Measurements from ENCODE around the gene THAP9. TPM values are rescaled to one million over a fixed set of nuclear protein-coding genes. Genes with fewer than 3 reads are reported as not detected.

The THAP9 gene, protein sequence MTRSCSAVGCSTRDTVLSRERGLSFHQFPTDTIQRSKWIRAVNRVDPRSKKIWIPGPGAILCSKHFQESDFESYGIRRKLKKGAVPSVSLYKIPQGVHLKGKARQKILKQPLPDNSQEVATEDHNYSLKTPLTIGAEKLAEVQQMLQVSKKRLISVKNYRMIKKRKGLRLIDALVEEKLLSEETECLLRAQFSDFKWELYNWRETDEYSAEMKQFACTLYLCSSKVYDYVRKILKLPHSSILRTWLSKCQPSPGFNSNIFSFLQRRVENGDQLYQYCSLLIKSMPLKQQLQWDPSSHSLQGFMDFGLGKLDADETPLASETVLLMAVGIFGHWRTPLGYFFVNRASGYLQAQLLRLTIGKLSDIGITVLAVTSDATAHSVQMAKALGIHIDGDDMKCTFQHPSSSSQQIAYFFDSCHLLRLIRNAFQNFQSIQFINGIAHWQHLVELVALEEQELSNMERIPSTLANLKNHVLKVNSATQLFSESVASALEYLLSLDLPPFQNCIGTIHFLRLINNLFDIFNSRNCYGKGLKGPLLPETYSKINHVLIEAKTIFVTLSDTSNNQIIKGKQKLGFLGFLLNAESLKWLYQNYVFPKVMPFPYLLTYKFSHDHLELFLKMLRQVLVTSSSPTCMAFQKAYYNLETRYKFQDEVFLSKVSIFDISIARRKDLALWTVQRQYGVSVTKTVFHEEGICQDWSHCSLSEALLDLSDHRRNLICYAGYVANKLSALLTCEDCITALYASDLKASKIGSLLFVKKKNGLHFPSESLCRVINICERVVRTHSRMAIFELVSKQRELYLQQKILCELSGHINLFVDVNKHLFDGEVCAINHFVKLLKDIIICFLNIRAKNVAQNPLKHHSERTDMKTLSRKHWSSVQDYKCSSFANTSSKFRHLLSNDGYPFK
- polyA plus RNA-seq (2013, experiment 1 of 2), result 1.2 TPM
- polyA plus RNA-seq (2013, experiment 2 of 2), result 1.8 TPM

DNA sequence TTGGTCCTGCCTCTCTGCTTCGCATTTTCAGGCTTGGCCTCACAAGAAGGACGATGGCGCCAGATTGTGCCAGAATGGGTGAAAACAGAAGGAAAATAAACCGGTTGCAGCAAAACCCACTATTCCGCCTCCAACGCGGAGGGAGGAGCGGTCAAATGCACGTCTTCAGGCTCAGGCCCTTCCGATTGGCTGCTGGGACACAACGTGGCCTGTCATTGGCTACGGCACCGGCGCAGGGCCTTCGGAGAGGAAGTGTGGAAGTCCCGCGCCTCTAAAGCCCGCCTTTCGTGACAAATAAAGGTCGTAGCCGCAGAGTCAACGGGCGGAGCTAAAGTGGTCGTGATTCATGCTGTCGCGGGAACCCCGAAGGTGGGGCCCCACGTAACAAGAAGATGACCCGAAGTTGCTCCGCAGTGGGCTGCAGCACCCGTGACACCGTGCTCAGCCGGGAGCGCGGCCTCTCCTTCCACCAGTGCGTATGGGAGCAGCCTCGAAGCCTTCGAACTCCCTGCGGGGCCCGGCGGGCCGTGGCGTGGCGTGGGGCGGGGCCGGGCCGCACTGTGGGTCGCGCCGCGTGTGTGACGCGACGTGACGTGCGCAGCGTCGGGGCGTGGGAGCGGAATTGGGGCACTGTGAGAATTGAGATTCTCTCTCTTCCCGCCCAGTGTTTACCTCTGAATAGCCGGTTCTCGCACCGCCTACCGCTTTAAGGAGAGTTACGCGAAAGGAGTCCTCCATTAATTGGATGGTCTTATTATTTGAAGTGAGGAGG, at the start of gene THAP9:
Gene THAP9, plus strand, starts transcription at position 325 of the 772 bp plus-strand sequence. Its CDS starts 68 bp downstream, at position 393.
- no peaks in the 10 kb centered on the region for H3K9me3 ChIP-seq (ENCODE audit: control insufficient read depth, low read length)
- peaks cover 0 to 17% of the 10 kb centered on the region in 2 experiments for H3K36me3 ChIP-seq (ENCODE audit: control insufficient read depth in 1 of 2, insufficient read depth in 2 of 2, low read depth in 1 of 2, low read length in 2 of 2)
- peak within 1 kb of the TSS; percentile 91 for H2BK15ac ChIP-seq (ENCODE audit: low read depth, poor library complexity, severe bottlenecking)

DNA sequence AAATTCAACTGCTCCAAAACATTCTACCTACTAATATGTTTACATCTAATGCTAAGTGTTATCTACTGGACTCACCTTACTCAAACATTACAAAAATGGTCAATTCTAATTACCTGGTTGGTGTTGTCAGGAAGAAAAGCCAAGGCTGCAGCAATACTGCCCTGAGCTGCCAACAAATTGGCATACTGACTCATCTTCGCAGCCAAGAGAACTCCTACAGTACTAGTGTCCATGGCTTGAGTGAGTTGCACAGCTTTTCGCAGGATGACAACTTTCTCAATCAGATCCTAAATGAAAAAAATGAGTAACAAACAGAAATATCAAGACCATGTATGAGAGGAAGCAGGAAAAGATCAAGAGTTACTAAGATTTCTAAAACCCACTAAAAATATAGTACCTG, 49.2 kb upstream of the THAP9 start:
- Histone ChIP-seq H3K23ac (ENCODE audit: low read length in 2 of 2) (no peak overlapping the region), H4K8ac (ENCODE audit: low read length) (no peak overlapping the region), H3K18ac (ENCODE audit: low read depth in 1 of 2, low read length in 2 of 2) (no peak overlapping the region), H2BK120ac (ENCODE audit: low read depth, low read length) (no peak overlapping the region), H4K91ac (ENCODE audit: low read length) (no peak overlapping the region), H3K27ac (ENCODE audit: low read length, poor library complexity, severe bottlenecking) (no peak overlapping the region), H3K4me1 (ENCODE audit: control insufficient read depth, insufficient read depth, low read depth, low read length) (no peaks in the 10 kb centered on the region), H3K79me1 (replicated peaks; ENCODE audit: low read length, poor library complexity, severe bottlenecking) (peaks cover 12% of the 10 kb centered on the region), H2BK15ac (ENCODE audit: low read depth, poor library complexity, severe bottlenecking) (no peak overlapping the region), H3K27me3 (ENCODE audit: control insufficient read depth in 1 of 2, insufficient read depth in 1 of 2, low read length in 2 of 2) (no peaks in the 10 kb centered on the region), H3K9ac (ENCODE audit: low read length) (peak overlapping the region; percentile 20), H2AK5ac (ENCODE audit: low read length, severe bottlenecking) (no peak overlapping the region), H3K4me3 (ENCODE audit: insufficient read depth in 1 of 2, low read depth in 1 of 2, low read length in 2 of 2) (no peak overlapping the region), H3K9me3 (ENCODE audit: control insufficient read depth, low read length) (no peaks in the 10 kb centered on the region), H3K4ac (ENCODE audit: low read depth in 1 of 2, low read length in 2 of 2) (no peak overlapping the region), H2BK5ac (ENCODE audit: low read depth, low read length, poor library complexity, severe bottlenecking) (no peak overlapping the region), H2BK12ac (ENCODE audit: low read length in 2 of 2) (no peak overlapping the region), H3K14ac (ENCODE audit: low read length in 2 of 2) (no peak overlapping the region), H2AFZ (ENCODE audit: low read depth, low read length) (no peak overlapping the region), H3K36me3 (ENCODE audit: control insufficient read depth in 1 of 2, insufficient read depth in 2 of 2, low read depth in 1 of 2, low read length in 2 of 2) (peaks cover 33 to 96% of the 10 kb centered on the region in 2 experiments), H3K4me2 (ENCODE audit: low read length, poor library complexity, severe bottlenecking) (no peak overlapping the region)
- WGBS, result 71% methylated on average over 1 of the region's 2 CpGs
- DNase-seq, result no peak

More for the DNA sequence above, at the start of gene THAP9:
- H3K4me3 ChIP-seq (ENCODE audit: insufficient read depth in 1 of 2, low read depth in 1 of 2, low read length in 2 of 2), result peak within 1 kb of the TSS; percentile 76 to 96
- peaks cover 4% of the 10 kb centered on the region for H3K79me1 ChIP-seq (replicated peaks; ENCODE audit: low read length, poor library complexity, severe bottlenecking)
- peak within 1 kb of the TSS in 1 of 2 experiments; percentile 97 for H3K14ac ChIP-seq (ENCODE audit: low read length in 2 of 2)
- H2AFZ ChIP-seq (ENCODE audit: low read depth, low read length), result peak within 1 kb of the TSS; percentile 76
- peak within 1 kb of the TSS; percentile 90 for H4K8ac ChIP-seq (ENCODE audit: low read length)
- H3K27me3 ChIP-seq (ENCODE audit: control insufficient read depth in 1 of 2, insufficient read depth in 1 of 2, low read length in 2 of 2), result no peaks in the 10 kb centered on the region
- H2BK120ac ChIP-seq (ENCODE audit: low read depth, low read length), result peak within 1 kb of the TSS; percentile 2
- peak; percentile 100 for DNase-seq
- H3K18ac ChIP-seq (ENCODE audit: low read depth in 1 of 2, low read length in 2 of 2), result peak within 1 kb of the TSS; percentile 95 to 99
- no peak within 1 kb of the TSS for H2AK5ac ChIP-seq (ENCODE audit: low read length, severe bottlenecking)
- H3K4ac ChIP-seq (ENCODE audit: low read depth in 1 of 2, low read length in 2 of 2), result peak within 1 kb of the TSS; percentile 35 to 74
- H3K23ac ChIP-seq (ENCODE audit: low read length in 2 of 2), result peak within 1 kb of the TSS in 1 of 2 experiments; percentile 87
- peak within 1 kb of the TSS in 1 of 2 experiments; percentile 94 for H2BK12ac ChIP-seq (ENCODE audit: low read length in 2 of 2)
- peak within 1 kb of the TSS; percentile 93 for H3K9ac ChIP-seq (ENCODE audit: low read length)
- WGBS, result under 1% methylated on average over 54 of the region's 67 CpGs
- H4K91ac ChIP-seq (ENCODE audit: low read length), result peak within 1 kb of the TSS; percentile 79
- H3K27ac ChIP-seq (ENCODE audit: low read length, poor library complexity, severe bottlenecking), result peak within 1 kb of the TSS; percentile 94
- peak within 1 kb of the TSS; percentile 92 for H2BK5ac ChIP-seq (ENCODE audit: low read depth, low read length, poor library complexity, severe bottlenecking)
- no peaks in the 10 kb centered on the region for H3K4me1 ChIP-seq (ENCODE audit: control insufficient read depth, insufficient read depth, low read depth, low read length)
- H3K4me2 ChIP-seq (ENCODE audit: low read length, poor library complexity, severe bottlenecking), result peak within 1 kb of the TSS; percentile 82

DNA sequence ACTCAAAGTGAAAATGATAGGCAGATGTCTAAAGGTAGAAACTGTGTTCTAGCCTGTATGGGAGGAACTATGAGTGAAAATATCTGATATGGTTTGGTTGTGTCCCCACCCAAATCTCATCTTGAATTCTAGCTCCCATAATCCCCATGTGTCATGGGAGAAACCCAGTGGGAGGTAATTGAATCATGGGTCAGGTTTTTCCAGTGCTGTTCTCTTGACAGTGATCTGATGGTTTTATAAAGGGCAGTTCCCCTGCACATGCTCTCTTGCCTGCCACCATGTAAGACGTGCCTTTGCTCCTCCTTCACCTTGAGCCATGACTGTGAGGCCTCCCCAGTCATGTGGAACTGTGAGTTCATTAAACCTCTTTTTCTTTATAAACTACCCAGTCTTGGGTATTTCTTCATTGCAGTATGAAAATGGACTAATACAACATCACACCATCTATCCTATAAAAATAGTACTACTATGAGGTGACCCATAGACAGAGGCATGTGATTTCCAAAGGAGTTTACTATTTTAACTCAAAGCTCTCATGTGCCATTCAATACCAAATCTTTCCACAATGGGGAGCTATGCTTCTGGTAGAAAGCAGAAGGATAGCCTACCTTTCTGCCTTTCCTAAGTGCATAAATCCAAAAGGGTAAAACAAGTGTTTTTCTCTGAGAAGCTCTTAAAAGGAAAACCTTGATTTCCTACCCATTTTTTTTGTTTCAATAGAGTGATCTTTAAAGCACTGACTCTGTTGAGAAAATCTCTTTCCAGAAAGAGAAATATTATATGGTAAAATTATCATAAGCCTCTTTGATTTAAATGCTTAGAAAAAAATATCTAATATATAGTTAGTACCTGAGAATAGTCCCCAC, 48.4 kb upstream of the THAP9 start:
- peak; percentile 67 for DNase-seq
- H2BK15ac ChIP-seq (ENCODE audit: low read depth, poor library complexity, severe bottlenecking), result no peak overlapping the region
- H3K4me3 ChIP-seq (ENCODE audit: insufficient read depth in 1 of 2, low read depth in 1 of 2, low read length in 2 of 2), result no peak overlapping the region
- no peak overlapping the region for H3K23ac ChIP-seq (ENCODE audit: low read length in 2 of 2)
- H4K91ac ChIP-seq (ENCODE audit: low read length), result no peak overlapping the region
- no peak overlapping the region for H3K4me2 ChIP-seq (ENCODE audit: low read length, poor library complexity, severe bottlenecking)
- H3K27ac ChIP-seq (ENCODE audit: low read length, poor library complexity, severe bottlenecking), result no peak overlapping the region
- no peak overlapping the region for H2AK5ac ChIP-seq (ENCODE audit: low read length, severe bottlenecking)
- H3K4me1 ChIP-seq (ENCODE audit: control insufficient read depth, insufficient read depth, low read depth, low read length), result no peaks in the 10 kb centered on the region
- no peak overlapping the region for H3K14ac ChIP-seq (ENCODE audit: low read length in 2 of 2)
- no peak overlapping the region for H3K4ac ChIP-seq (ENCODE audit: low read depth in 1 of 2, low read length in 2 of 2)
- H3K9me3 ChIP-seq (ENCODE audit: control insufficient read depth, low read length), result no peaks in the 10 kb centered on the region
- H3K18ac ChIP-seq (ENCODE audit: low read depth in 1 of 2, low read length in 2 of 2), result no peak overlapping the region
- H4K8ac ChIP-seq (ENCODE audit: low read length), result no peak overlapping the region
- peak overlapping the region; percentile 20 for H3K9ac ChIP-seq (ENCODE audit: low read length)
- no peak overlapping the region for H2AFZ ChIP-seq (ENCODE audit: low read depth, low read length)
- 100% methylated on average over 1 of the region's 1 CpG for WGBS
- H3K79me1 ChIP-seq (replicated peaks; ENCODE audit: low read length, poor library complexity, severe bottlenecking), result peaks cover 10% of the 10 kb centered on the region
- H2BK5ac ChIP-seq (ENCODE audit: low read depth, low read length, poor library complexity, severe bottlenecking), result no peak overlapping the region
- no peak overlapping the region for H2BK12ac ChIP-seq (ENCODE audit: low read length in 2 of 2)
- H2BK120ac ChIP-seq (ENCODE audit: low read depth, low read length), result no peak overlapping the region
- H3K36me3 ChIP-seq (ENCODE audit: control insufficient read depth in 1 of 2, insufficient read depth in 2 of 2, low read depth in 1 of 2, low read length in 2 of 2), result peaks cover 30 to 97% of the 10 kb centered on the region in 2 experiments
- no peaks in the 10 kb centered on the region for H3K27me3 ChIP-seq (ENCODE audit: control insufficient read depth in 1 of 2, insufficient read depth in 1 of 2, low read length in 2 of 2)
